Fibroblast of lung (primary cell): ENCODE data around the gene CTRB2.

Source experiments
- EZH2 ChIP-seq: IDR thresholded peaks from 2 replicates; pipeline ENCODE4 v1.5.1; 2012; ENCODE audit warnings: low read length, control low read depth, mild to moderate bottlenecking; ENCODE audit errors: missing control alignments
- TF ChIP-seq, protein P1 (sequence below), 2 donors: IDR thresholded peaks in 1 of 2; conservative IDR thresholded peaks in 1 of 2; 1 replicate in 1 of 2; 2 replicates in 1 of 2; pipeline ENCODE4 v1.5.1; 2011 to 2012; ENCODE audit warnings: low read length in 2 of 2, control low read depth in 1 of 2, inconsistent platforms in 1 of 2, low read depth in 1 of 2, mild to moderate bottlenecking in 1 of 2

DNA sequence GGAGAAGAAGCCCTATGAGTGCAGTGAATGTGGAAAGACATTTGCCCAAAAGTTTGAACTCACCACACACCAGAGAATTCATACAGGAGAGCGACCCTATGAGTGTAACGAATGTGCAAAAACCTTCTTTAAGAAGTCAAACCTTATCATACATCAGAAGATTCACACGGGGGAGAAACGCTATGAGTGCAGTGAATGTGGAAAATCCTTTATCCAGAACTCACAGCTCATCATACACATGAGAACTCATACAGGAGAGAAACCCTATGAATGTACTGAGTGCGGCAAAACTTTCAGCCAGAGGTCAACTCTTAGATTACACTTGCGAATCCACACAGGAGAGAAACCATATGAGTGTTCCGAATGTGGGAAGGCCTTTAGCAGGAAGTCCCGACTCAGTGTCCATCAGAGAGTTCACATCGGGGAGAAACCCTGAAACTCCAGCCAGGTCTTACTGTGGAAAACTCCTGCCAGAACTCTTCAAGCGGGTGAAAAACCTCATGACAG, 37.0 kb downstream of the CTRB2 start:
- TF ChIP-seq, protein P1, sequence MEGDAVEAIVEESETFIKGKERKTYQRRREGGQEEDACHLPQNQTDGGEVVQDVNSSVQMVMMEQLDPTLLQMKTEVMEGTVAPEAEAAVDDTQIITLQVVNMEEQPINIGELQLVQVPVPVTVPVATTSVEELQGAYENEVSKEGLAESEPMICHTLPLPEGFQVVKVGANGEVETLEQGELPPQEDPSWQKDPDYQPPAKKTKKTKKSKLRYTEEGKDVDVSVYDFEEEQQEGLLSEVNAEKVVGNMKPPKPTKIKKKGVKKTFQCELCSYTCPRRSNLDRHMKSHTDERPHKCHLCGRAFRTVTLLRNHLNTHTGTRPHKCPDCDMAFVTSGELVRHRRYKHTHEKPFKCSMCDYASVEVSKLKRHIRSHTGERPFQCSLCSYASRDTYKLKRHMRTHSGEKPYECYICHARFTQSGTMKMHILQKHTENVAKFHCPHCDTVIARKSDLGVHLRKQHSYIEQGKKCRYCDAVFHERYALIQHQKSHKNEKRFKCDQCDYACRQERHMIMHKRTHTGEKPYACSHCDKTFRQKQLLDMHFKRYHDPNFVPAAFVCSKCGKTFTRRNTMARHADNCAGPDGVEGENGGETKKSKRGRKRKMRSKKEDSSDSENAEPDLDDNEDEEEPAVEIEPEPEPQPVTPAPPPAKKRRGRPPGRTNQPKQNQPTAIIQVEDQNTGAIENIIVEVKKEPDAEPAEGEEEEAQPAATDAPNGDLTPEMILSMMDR (conservative IDR thresholded peaks at IDR 0.05 in 1 of 2, IDR thresholded peaks at IDR 0.05 in 1 of 2; ENCODE audit: low read depth in 1 of 2, low read length in 2 of 2), result no peak
- no peak for TF ChIP-seq EZH2
